ENCODE results near the gene IFI30.

- TF ChIP-seq CTCF (IDR thresholded peaks at IDR 0.05; ENCODE audit: low read depth, low read length, missing input control) (peak; percentile 65), REST (IDR thresholded peaks at IDR 0.05) (no peak), RXRA (IDR thresholded peaks at IDR 0.05) (peak in 1 of 2 donors; percentile 10), MAX (IDR thresholded peaks at IDR 0.05) (no peak), ZBTB33 (IDR thresholded peaks at IDR 0.05) (no peak), ATF3 (IDR thresholded peaks at IDR 0.05) (no peak)
Measured at GRCh38 chr19:18167975-18168645, 5.5 kb upstream of the IFI30 start.
